ENCODE results near the gene SERINC3. TPM values are rescaled to one million over a fixed set of nuclear protein-coding genes. Genes with fewer than 3 reads are reported as not detected.
A peak's percentile ranks its signal among the peaks of the same experiment; 100 is the strongest.

SERINC3 gene
- total and polyA plus RNA-seq, 2 of the 8 experiments (the other 6 are each of a cell fraction or from before 2014, with no cell fraction given) = 47.2 to 66.0 TPM

GRCh38 chr20:44532981-44533331, 11.1 kb upstream of the SERINC3 start:
- Histone ChIP-seq H4K5ac (ENCODE audit: insufficient read length, low read depth, low read length) (no peak overlapping the region), H3K36me3 (ENCODE audit: control insufficient read depth in 2 of 4, insufficient read depth in 4 of 4, low read length in 3 of 4) (no peaks in the 10 kb centered on the region), H3K4me1 (replicated peaks in 1 of 4; ENCODE audit: control insufficient read depth in 3 of 4, insufficient read depth in 4 of 4, low read length in 3 of 4) (peaks cover 0 to 6% (median 0%) of the 10 kb centered on the region in 4 experiments; a peak in 2 of 7 replicates), H2BK12ac (ENCODE audit: low read depth, low read length) (no peak overlapping the region), H2BK15ac (ENCODE audit: low read length) (no peak overlapping the region), H3K4me3 (ENCODE audit: extremely low read depth in 1 of 4, insufficient read depth in 2 of 4, low read depth in 3 of 4, low read length in 4 of 4) (peak overlapping the region in 1 of 4 experiments; percentile 83; a peak in 3 of 8 replicates), H2BK5ac (ENCODE audit: low read depth, low read length) (no peak overlapping the region), H3K4ac (replicated peaks; ENCODE audit: insufficient read length, low read depth, low read length) (no peak overlapping the region), H4K8ac (ENCODE audit: extremely low read depth, insufficient read depth, low read length) (no peak overlapping the region), H3K9me3 (ENCODE audit: insufficient read depth in 2 of 2, low read depth in 1 of 2, low read length in 1 of 2) (no peaks in the 10 kb centered on the region), H2AFZ (ENCODE audit: low read length) (no peak overlapping the region), H3K14ac (ENCODE audit: insufficient read length) (no peak overlapping the region), H3K23me2 (ENCODE audit: low read depth, low read length) (peaks cover 6% of the 10 kb centered on the region; the same call in 1 of the 2 replicates), H3K9ac (replicated peaks in 1 of 4; ENCODE audit: extremely low read depth in 1 of 4, low read depth in 3 of 4, low read length in 3 of 4) (no peak overlapping the region), H4K20me1 (replicated peaks in 1 of 2; ENCODE audit: control insufficient read depth in 1 of 2, insufficient read depth in 2 of 2, low read length in 2 of 2) (no peaks in the 10 kb centered on the region), H2BK20ac (ENCODE audit: low read length) (no peak overlapping the region), H3K27me3 (replicated peaks in 1 of 4; ENCODE audit: control insufficient read depth in 3 of 4, extremely low read depth in 1 of 4, insufficient read depth in 3 of 4, low read length in 3 of 4) (no peaks in the 10 kb centered on the region), H3K27ac (ENCODE audit: low read depth, low read length) (no peak overlapping the region), H3K56ac (replicated peaks; ENCODE audit: insufficient read length, low read depth, low read length) (no peak overlapping the region), H2BK120ac (replicated peaks; ENCODE audit: low read depth, low read length) (no peak overlapping the region), H3K4me2 (ENCODE audit: insufficient read depth in 1 of 2, low read depth in 2 of 2, low read length in 2 of 2) (peak overlapping the region; percentile 73 to 81; a peak in 3 of 4 replicates), H3K23ac (ENCODE audit: insufficient read length) (no peak overlapping the region), H3K79me2 (ENCODE audit: control insufficient read depth in 1 of 2, insufficient read depth in 2 of 2, low read length in 2 of 2) (no peaks in the 10 kb centered on the region), H4K91ac (replicated peaks; ENCODE audit: insufficient read length, low read length) (no peak overlapping the region), H3K79me1 (ENCODE audit: low read depth, low read length) (no peaks in the 10 kb centered on the region; the same call in 1 of the 2 replicates), H3K18ac (ENCODE audit: extremely low read depth, low read length) (no peak overlapping the region), H2AK5ac (ENCODE audit: low read depth, low read length) (no peak overlapping the region)
- DNase-seq (ENCODE audit: low read depth in 1 of 2, low spot score in 2 of 2) (no peak), FAIRE-seq (no peak)
- ChIA-PET CTCF (ENCODE audit: partially characterized antibody) (interaction anchor here (1.0 to 1.3 kb wide), 3 partner anchors 71 to 169 kb away, joined by 3 read pairs; no protein-coding TSS in a partner anchor), POLR2A (ENCODE audit: partially characterized antibody) (no interaction called here)
- 94% methylated on average over 2 of the region's 2 CpGs; no CpG with 5 or more reads in 1 of the 2 experiments for whole genome bisulfite sequencing, 2 experiments (ENCODE audit: extremely low coverage in 1 of 2, insufficient coverage in 1 of 2, insufficient read length in 1 of 2, insufficient replicate concordance in 2 of 2, low coverage in 1 of 2, low lambda C conversion rate in 2 of 2, missing lambda C conversion rate in 1 of 2)
- no peak for TF ChIP-seq CTBP2 (IDR thresholded peaks at IDR 0.05; ENCODE audit: borderline replicate concordance, insufficient read depth, insufficient read length, low read length)
- TF ChIP-seq BCL11A (IDR thresholded peaks at IDR 0.05; ENCODE audit: low read depth in 2 of 2, low read length in 2 of 2) = no peak
- TF ChIP-seq HDAC6 (IDR thresholded peaks at IDR 0.05; ENCODE audit: low read depth, low read length) = no peak
- no peak for TF ChIP-seq KDM4A (IDR thresholded peaks at IDR 0.05; ENCODE audit: low read depth, low read length, severe bottlenecking)
